Adipose tissue (tissue), 3 donors: ENCODE measurements around the gene SH3GL1. TPM values are rescaled to one million over a fixed set of nuclear protein-coding genes. Genes with fewer than 3 reads are reported as not detected.

Experiments
- H3K27ac ChIP-seq: one replicate; pipeline ENCODE4 v1.5.1; 2013; ENCODE audit warnings: low read depth, low read length
- WGBS, 3 donors: extraction: QIAGEN DNeasy Blood & Tissue Kit; methylation state at CpG; one replicate each; pipeline ENCODE4 v1.1.7; 2013; 5-methylcytosine and 5-hydroxymethylcytosine counted together
- polyA plus RNA-seq, 3 donors: library from polyadenylated mRNA; stranded (reverse); fragments of 200-250 nt; gene quantifications; one replicate each; pipeline ENCODE4 v1.2.3, GENCODE V29; 2013
- donor health status: healthy with polysubstance abuse.
- donor health status: Bipolar disorder and iron deficiency.
- donor health status: healthy.

SH3GL1 gene
- polyA plus RNA-seq, 3 donors, result 33.2 to 87.8 (median 74.0) TPM

- H3K27ac ChIP-seq, result no peak overlapping the region
- 92 to 97% (median 96%) methylated on average over 7 of the region's 7 CpGs for WGBS, 3 donors
These were observed 6.3 kb upstream of the SH3GL1 start for GRCh38 chr19:4406626-4407025.

GRCh38 chr19:4405977-4406376 is 5.6 kb upstream of the SH3GL1 start:
- H3K27ac ChIP-seq, result no peak overlapping the region
- 75 to 85% (median 79%) methylated on average over 8 of the region's 8 CpGs for WGBS, 3 donors

GRCh38 chr19:4403005-4403761 is 2.8 kb upstream of the SH3GL1 start:
- 11 to 13% (median 12%) methylated on average over 32 of the region's 32 CpGs for WGBS, 3 donors
- H3K27ac ChIP-seq, result no peak overlapping the region

DNA sequence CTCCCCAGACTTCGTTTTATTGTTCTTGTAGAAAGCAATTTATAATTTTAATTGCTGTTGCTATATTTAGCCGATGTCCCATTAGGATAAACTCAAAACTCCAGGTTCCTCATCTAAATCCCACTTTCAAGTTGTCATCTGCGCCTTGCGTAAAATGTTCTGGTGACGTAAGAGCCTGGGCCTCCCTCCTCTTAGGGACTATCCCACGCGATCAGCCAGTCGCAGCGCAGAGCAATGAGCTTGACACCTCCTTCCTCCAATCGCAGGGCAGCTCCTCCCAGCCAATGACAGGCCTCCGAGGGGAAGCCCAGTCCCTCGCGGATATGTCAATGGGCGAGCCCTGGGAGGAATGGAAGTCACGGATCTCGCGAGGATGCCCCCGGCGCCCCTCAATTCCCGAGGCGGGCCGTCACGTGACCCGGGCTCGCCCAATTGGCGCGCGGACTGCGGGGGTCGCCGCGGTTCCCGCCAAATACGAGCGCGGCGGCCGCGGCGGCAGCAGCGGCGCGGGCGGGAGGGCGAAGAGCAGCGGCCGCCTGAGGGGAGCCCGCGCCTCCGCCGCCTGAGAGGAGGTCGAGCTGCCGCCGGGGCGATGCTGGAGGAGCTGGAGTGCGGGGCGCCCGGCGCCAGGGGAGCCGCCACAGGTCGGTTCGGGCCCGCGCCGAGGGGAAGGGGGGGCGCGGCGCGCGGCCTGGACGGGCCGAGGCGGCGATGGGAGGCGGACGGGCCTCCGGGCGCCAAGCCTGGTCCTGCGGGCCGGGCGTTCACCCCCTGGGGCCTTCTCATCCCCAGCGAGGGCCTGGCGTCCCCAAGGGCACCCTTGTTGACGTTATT is 2.0 kb upstream of the SH3GL1 start, which contains the start of gene CHAF1A:
CHAF1A (plus strand) TSS at position 470 of the 834 bp plus-strand sequence; CDS start at position 593, 123 bp downstream.
- WGBS, 3 donors, result 0 to 1% (median 1%) methylated on average over 55 to 84 of the region's 84 CpGs
- no peak within 1 kb of the TSS for H3K27ac ChIP-seq

DNA sequence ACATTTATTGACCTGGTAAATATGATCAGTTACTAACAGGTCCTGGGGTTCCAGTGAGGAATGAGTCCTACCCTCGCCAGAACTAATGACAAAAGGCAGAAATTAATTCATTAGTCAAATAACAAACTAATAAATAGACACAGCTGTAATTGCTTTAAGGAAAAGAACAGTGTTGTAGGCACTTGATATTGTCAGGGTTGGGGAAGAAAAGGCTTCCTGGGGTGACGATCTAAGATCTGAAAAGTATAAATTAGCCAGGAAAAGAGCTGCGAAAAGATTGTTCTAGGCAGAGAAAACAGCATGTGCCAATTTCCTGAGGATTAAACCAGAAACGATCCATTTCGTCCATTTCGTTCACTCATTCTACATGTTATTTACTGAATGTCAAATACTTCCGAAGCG is 1.4 kb upstream of the SH3GL1 start:
- WGBS, 3 donors, result 0 to 1% (median 0%) methylated on average over 8 of the region's 8 CpGs
- no peak overlapping the region for H3K27ac ChIP-seq

GRCh38 chr19:4399812-4400134 is 574 bp downstream of the SH3GL1 start:
- WGBS, 3 donors, result 0% methylated on average over 6 to 12 of the region's 12 CpGs
- H3K27ac ChIP-seq, result peak overlapping the region; percentile 89

GRCh38 chr19:4396949-4397783 is 3.2 kb downstream of the SH3GL1 start:
- WGBS, 3 donors, result 59 to 75% (median 71%) methylated on average over 15 of the region's 15 CpGs
- H3K27ac ChIP-seq, result no peak overlapping the region

- WGBS, 3 donors, result 58 to 79% (median 67%) methylated on average over 8 of the region's 8 CpGs
- H3K27ac ChIP-seq, result peak overlapping the region; percentile 51
These were observed 6.3 kb downstream of the SH3GL1 start for GRCh38 chr19:4393947-4394590.

- WGBS, 3 donors, result 44 to 54% (median 49%) methylated on average over 20 of the region's 20 CpGs
- peak overlapping the region; percentile 43 for H3K27ac ChIP-seq
These were observed 8.5 kb downstream of the SH3GL1 start for GRCh38 chr19:4391701-4392483.

- H3K27ac ChIP-seq, result peak overlapping the region; percentile 43
- 45 to 61% (median 54%) methylated on average over 9 of the region's 9 CpGs for WGBS, 3 donors
These were observed 9.0 kb downstream of the SH3GL1 start for GRCh38 chr19:4391306-4391693.

- WGBS, 3 donors, result 28 to 35% (median 30%) methylated on average over 21 of the region's 21 CpGs
- H3K27ac ChIP-seq, result no peak overlapping the region
These were observed 9.6 kb downstream of the SH3GL1 start for GRCh38 chr19:4390567-4391305.

GRCh38 chr19:4390017-4390566 is 10.3 kb downstream of the SH3GL1 start:
- no peak overlapping the region for H3K27ac ChIP-seq
- 27 to 67% (median 31%) methylated on average over 12 of the region's 12 CpGs for WGBS, 3 donors

- 54 to 75% (median 59%) methylated on average over 16 to 17 of the region's 17 CpGs for WGBS, 3 donors
- H3K27ac ChIP-seq, result no peak overlapping the region
These were observed 10.8 kb downstream of the SH3GL1 start for GRCh38 chr19:4389511-4390016.

DNA sequence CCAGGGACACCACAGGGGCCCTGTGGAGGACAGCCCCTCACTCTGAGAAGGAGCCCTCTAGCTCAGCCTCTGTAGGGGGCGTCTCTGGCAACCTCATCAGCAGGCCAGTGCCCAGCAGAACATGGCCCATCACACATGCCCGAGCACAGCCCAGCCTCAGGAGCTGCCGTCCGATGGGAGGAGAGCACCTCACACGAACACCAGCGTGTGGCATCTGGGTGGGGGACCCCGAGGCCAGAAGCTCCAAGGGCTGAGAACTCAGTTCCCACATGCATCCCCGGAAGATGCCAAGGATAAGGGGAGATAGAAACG is 11.3 kb downstream of the SH3GL1 start:
- no peak overlapping the region for H3K27ac ChIP-seq
- WGBS, 3 donors, result 76 to 82% (median 80%) methylated on average over 9 of the region's 9 CpGs

GRCh38 chr19:4388337-4389063 is 11.8 kb downstream of the SH3GL1 start:
- 52 to 75% (median 71%) methylated on average over 16 of the region's 16 CpGs for WGBS, 3 donors
- no peak overlapping the region for H3K27ac ChIP-seq
